Nephron progenitor cell (in vitro differentiated cells): ENCODE measurements around the gene KYNU.

Experiments used
- DNase-seq: peaks from one replicate; pipeline ENCODE4 v3.0.0; 2021
- H3K27ac Mint-ChIP-seq: 2 replicates; pipeline ENCODE4 v1.8.0; 2021; ENCODE audit warnings: mild to moderate bottlenecking, moderate library complexity, mixed read lengths
- H3K27me3 Mint-ChIP-seq: 2 replicates; pipeline ENCODE4 v1.8.0; 2021; ENCODE audit warnings: mild to moderate bottlenecking, low read depth, mixed read lengths; ENCODE audit not compliant: poor library complexity
- H3K36me3 Mint-ChIP-seq: 2 replicates; pipeline ENCODE4 v1.8.0; 2021; ENCODE audit warnings: low read depth, mixed read lengths
- H3K4me1 Mint-ChIP-seq: 2 replicates; pipeline ENCODE4 v1.8.0; 2021; ENCODE audit warnings: mixed read lengths
- H3K4me3 Mint-ChIP-seq: 2 replicates; pipeline ENCODE4 v1.8.0; 2021; ENCODE audit warnings: mild to moderate bottlenecking, moderate library complexity, mixed read lengths
- H3K9me3 Mint-ChIP-seq: 2 replicates; pipeline ENCODE4 v1.8.0; 2021; ENCODE audit warnings: mild to moderate bottlenecking, moderate library complexity, mixed read lengths
- TF ChIP-seq, protein P1 (sequence below): fragments of 200-600 bp; sonication (generic); IDR thresholded peaks from 2 replicates; pipeline ENCODE4 v1.5.0; 2021; ENCODE audit warnings: antibody characterized with exemption

KYNU gene

DNA sequence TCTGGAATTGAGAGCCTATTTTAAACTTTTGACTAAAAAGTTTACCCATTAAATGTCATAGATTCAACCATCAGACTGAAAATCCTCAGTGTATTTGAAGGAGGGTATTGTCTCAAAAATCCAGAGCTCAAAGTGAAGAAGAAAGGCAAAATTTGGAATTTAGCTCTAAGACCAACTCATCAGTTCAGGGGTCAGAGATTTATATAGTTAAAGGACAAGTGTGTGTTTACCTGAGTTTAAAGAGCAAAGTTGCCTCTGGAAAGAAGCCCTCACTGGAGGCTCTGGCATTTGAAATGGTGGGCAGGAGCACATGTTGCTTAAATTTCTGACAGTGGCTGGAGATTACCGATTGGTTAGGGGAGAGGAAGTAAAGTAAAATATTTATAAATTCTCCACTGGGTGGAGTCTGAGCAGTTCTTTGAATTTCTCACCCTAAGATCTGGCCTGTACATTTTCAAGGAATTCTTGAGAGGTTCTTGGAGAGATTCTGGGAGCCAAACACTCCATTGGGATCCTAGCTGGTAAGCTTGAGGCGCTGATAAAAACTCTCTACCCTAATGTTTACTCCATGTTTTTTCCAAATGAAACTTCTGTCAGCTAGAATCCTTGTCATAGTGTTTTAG lies at the start of gene KYNU:
TSS of gene KYNU (plus strand) at position 449 of the 623 bp plus-strand sequence. CDS start 7,704 bp downstream, outside the sequence.
- Mint-ChIP-seq H3K9me3 (no peaks in the 10 kb centered on the region), H3K4me1 (no peaks in the 10 kb centered on the region), H3K4me3 (no peak within 1 kb of the TSS), H3K36me3 (no peaks in the 10 kb centered on the region), H3K27ac (no peak within 1 kb of the TSS), H3K27me3 (peaks cover 4% of the 10 kb centered on the region)
- TF ChIP-seq, protein P1, sequence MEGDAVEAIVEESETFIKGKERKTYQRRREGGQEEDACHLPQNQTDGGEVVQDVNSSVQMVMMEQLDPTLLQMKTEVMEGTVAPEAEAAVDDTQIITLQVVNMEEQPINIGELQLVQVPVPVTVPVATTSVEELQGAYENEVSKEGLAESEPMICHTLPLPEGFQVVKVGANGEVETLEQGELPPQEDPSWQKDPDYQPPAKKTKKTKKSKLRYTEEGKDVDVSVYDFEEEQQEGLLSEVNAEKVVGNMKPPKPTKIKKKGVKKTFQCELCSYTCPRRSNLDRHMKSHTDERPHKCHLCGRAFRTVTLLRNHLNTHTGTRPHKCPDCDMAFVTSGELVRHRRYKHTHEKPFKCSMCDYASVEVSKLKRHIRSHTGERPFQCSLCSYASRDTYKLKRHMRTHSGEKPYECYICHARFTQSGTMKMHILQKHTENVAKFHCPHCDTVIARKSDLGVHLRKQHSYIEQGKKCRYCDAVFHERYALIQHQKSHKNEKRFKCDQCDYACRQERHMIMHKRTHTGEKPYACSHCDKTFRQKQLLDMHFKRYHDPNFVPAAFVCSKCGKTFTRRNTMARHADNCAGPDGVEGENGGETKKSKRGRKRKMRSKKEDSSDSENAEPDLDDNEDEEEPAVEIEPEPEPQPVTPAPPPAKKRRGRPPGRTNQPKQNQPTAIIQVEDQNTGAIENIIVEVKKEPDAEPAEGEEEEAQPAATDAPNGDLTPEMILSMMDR = no peak
- DNase-seq = no peak

GRCh38 chr2:142834021-142834420 lies 43.4 kb upstream of the KYNU start:
- H3K4me1 Mint-ChIP-seq = no peaks in the 10 kb centered on the region
- no peak overlapping the region for H3K4me3 Mint-ChIP-seq
- H3K27ac Mint-ChIP-seq = no peak overlapping the region
- peaks cover 4% of the 10 kb centered on the region for H3K9me3 Mint-ChIP-seq
- H3K36me3 Mint-ChIP-seq = no peaks in the 10 kb centered on the region
- DNase-seq = no peak
- no peaks in the 10 kb centered on the region for H3K27me3 Mint-ChIP-seq
- TF ChIP-seq, protein P1 = no peak

DNA sequence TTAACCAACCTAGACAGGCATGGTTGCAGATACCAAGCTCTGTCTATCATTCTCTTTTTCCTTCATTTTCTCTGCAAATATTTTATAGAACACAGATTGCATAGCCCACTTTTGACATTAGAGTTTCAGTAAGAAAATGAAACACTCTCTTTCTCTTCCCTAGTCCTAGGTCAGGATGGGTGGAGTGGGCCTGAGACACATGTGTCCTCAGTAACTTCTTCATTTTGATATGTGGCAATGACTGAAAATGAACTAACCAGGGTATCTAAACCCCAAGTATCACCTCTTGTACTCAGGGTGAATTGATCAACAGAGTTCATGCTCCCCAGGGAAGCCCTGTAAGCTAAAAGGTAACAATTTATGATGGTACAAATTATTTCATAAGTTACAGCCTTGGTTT lies 37.0 kb upstream of the KYNU start:
- H3K27ac Mint-ChIP-seq = no peak overlapping the region
- H3K36me3 Mint-ChIP-seq = no peaks in the 10 kb centered on the region
- no peaks in the 10 kb centered on the region for H3K4me1 Mint-ChIP-seq
- H3K4me3 Mint-ChIP-seq = no peak overlapping the region
- H3K9me3 Mint-ChIP-seq = no peaks in the 10 kb centered on the region
- TF ChIP-seq, protein P1 = no peak
- no peaks in the 10 kb centered on the region for H3K27me3 Mint-ChIP-seq
- DNase-seq = no peak

- Mint-ChIP-seq H3K27ac (no peak overlapping the region), H3K9me3 (no peaks in the 10 kb centered on the region), H3K4me3 (no peak overlapping the region), H3K36me3 (no peaks in the 10 kb centered on the region), H3K4me1 (no peaks in the 10 kb centered on the region), H3K27me3 (no peaks in the 10 kb centered on the region)
- no peak for DNase-seq
- TF ChIP-seq, protein P1 = no peak
Observed at GRCh38 chr2:142841788-142842187, 35.7 kb upstream of the KYNU start.

DNA sequence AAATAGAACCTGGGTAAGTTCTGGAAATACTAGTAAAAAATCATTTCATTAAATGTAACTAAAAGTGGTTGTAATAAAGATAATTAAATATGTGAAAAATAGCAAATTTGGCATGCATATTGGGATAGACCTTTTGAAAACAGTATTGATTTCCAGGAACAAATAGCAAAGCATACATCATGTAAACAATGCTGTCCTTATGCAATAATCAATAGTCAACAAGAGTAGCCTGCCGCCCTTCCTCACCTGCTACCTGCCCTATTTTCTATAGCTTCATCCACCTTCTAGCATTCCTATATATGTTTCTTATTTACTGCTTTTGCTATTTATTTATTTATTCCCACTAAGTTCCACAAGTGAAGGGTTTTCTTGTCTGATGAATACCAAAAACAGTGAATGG lies 35.1 kb upstream of the KYNU start:
- no peak for DNase-seq
- H3K4me3 Mint-ChIP-seq = no peak overlapping the region
- H3K9me3 Mint-ChIP-seq = no peaks in the 10 kb centered on the region
- no peaks in the 10 kb centered on the region for H3K36me3 Mint-ChIP-seq
- no peak overlapping the region for H3K27ac Mint-ChIP-seq
- TF ChIP-seq, protein P1 = no peak
- H3K4me1 Mint-ChIP-seq = no peaks in the 10 kb centered on the region
- H3K27me3 Mint-ChIP-seq = no peaks in the 10 kb centered on the region

- Mint-ChIP-seq H3K4me3 (no peak overlapping the region), H3K27ac (no peak overlapping the region), H3K4me1 (no peaks in the 10 kb centered on the region), H3K27me3 (no peaks in the 10 kb centered on the region), H3K36me3 (no peaks in the 10 kb centered on the region), H3K9me3 (no peaks in the 10 kb centered on the region)
- no peak for DNase-seq
- TF ChIP-seq, protein P1 = no peak
Observed at GRCh38 chr2:142843731-142844130, 33.7 kb upstream of the KYNU start.
